Activated CD4-positive, alpha-beta memory T cell treated with anti-CD3 and anti-CD28 coated beads for 36 hours (primary cell): ENCODE results near the gene ALDH3A2. TPM values are rescaled to one million over a fixed set of nuclear protein-coding genes. Genes with fewer than 3 reads are reported as not detected.
A peak's percentile ranks its signal among the peaks of the same experiment; 100 is the strongest.

Experiments used
- CTCF ChIA-PET: fragments of 350-600 bp; sonication (Branson Sonifier 250); formaldehyde crosslinking; loops from one replicate; lab custom pipeline; 2021; ENCODE audit warnings: antibody characterized with exemption, inconsistent platforms; lab: Charles Lee
- POLR2A ChIA-PET: fragments of 350-600 bp; sonication (Branson Sonifier 250); formaldehyde crosslinking; loops from one replicate; lab custom pipeline; 2021; ENCODE audit warnings: antibody characterized with exemption; lab: Charles Lee
- DNase-seq: peaks from one replicate; pipeline ENCODE4 v3.0.0-alpha.2; 2020
- H3K27ac Mint-ChIP-seq: one replicate; pipeline ENCODE4 v1.8.0; 2021; ENCODE audit warnings: mixed read lengths
- H3K27me3 Mint-ChIP-seq: one replicate; pipeline ENCODE4 v1.8.0; 2021; ENCODE audit warnings: mixed read lengths
- H3K36me3 Mint-ChIP-seq: one replicate; pipeline ENCODE4 v1.8.0; 2021; ENCODE audit warnings: mixed read lengths
- H3K4me1 Mint-ChIP-seq: one replicate; pipeline ENCODE4 v1.8.0; 2021; ENCODE audit warnings: low read depth, mixed read lengths
- H3K4me3 Mint-ChIP-seq: one replicate; pipeline ENCODE4 v1.8.0; 2021; ENCODE audit warnings: mild to moderate bottlenecking, mixed read lengths
- H3K9me3 Mint-ChIP-seq: one replicate; pipeline ENCODE4 v1.8.0; 2021; ENCODE audit warnings: mixed read lengths
- intact Hi-C: fragments of 100-400 bp; cut with micrococcal nuclease; formaldehyde crosslinking; loops from one replicate; pipeline ENCODE4 v1.15.1; 2023
- total RNA-seq, 2 experiments: library from RNA; stranded (reverse); gene quantifications; one replicate each; pipeline ENCODE4 v1.2.3, GENCODE V29; 2021

ALDH3A2 gene
- total RNA-seq, 2 experiments from 2014 or later: 27.3 to 35.7 TPM

DNA sequence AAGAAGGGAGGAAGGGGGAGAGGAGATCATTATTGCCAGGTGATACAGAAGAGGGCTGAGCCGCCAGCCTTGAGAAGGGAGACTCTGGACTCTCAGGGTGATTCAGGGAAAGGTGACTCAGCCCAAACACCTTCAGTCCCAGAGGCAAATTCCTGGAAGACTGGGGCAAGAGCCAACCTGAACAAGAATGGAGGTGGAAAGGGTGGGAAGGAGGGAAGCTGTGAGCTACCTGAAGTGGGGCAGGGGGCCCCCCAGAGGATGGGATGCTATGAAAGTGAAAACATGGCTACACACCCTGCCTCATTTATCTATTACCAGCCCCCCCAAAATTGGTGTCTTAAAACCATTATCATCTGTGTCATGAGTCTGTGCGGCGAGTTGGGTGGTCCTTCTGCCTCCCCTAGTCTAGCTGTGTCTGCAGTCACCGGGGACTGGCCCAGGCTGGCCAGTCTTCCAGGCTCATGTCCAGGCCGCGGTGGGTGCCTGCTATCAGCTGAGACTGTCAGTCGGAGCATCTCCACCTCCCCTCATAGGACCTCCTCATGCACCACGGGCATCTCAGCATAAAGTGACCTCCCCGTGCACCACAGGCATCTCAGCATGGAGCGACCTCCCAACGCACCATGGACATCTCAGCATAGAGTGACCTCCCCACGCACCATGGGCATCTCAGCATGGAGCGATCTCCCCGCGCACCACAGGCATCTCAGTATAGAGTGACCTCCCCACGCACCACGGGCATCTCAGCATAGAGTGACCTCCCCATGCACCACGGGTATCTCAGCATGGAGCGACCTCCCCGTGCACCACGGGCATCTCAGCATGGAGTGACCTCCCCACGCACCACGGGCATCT, 71.0 kb downstream of the ALDH3A2 start:
- DNase-seq: no peak

DNA sequence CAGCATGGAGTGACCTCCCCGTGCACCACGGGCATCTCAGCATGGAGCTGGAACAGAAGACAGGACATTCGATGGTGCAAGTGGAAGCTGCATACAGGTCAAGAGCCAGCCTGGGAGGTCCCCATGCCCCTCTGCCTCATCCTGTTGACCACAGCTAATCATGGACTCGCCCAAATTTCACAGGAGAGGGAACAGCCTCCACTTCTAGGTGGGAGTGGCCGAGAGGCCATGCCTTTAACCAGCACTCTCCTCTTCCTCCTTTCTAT, 71.6 kb downstream of the ALDH3A2 start:
- POLR2A ChIA-PET: no interaction called here
- no peak overlapping the region for H3K4me3 Mint-ChIP-seq
- no peaks in the 10 kb centered on the region for H3K36me3 Mint-ChIP-seq
- DNase-seq: no peak
- intact Hi-C loops: no loop called here
- no peaks in the 10 kb centered on the region for H3K27me3 Mint-ChIP-seq
- H3K4me1 Mint-ChIP-seq: peaks cover 11% of the 10 kb centered on the region
- no peaks in the 10 kb centered on the region for H3K9me3 Mint-ChIP-seq
- no peak overlapping the region for H3K27ac Mint-ChIP-seq
- CTCF ChIA-PET: no interaction called here

More for the DNA sequence above, 71.0 kb downstream of the ALDH3A2 start:
- ChIA-PET CTCF (no interaction called here), POLR2A (no interaction called here)
- Mint-ChIP-seq H3K9me3 (no peaks in the 10 kb centered on the region), H3K4me1 (peaks cover 7% of the 10 kb centered on the region), H3K36me3 (no peaks in the 10 kb centered on the region), H3K27me3 (no peaks in the 10 kb centered on the region), H3K27ac (no peak overlapping the region), H3K4me3 (no peak overlapping the region)
- intact Hi-C loops: no loop called here

- no peaks in the 10 kb centered on the region for H3K36me3 Mint-ChIP-seq
- CTCF ChIA-PET: interaction anchor here (0.8 kb wide), 1 partner anchor 24 kb away, joined by 7 read pairs; no protein-coding TSS in a partner anchor
- POLR2A ChIA-PET: no interaction called here
Observed at GRCh38 chr17:19720631-19721426, 72.3 kb downstream of the ALDH3A2 start.

GRCh38 chr17:19723964-19724363, 75.4 kb downstream of the ALDH3A2 start:
- Mint-ChIP-seq H3K27ac (no peak overlapping the region), H3K9me3 (no peaks in the 10 kb centered on the region), H3K36me3 (no peaks in the 10 kb centered on the region), H3K4me1 (peaks cover 20% of the 10 kb centered on the region), H3K27me3 (no peaks in the 10 kb centered on the region), H3K4me3 (peak overlapping the region; percentile 37)
- intact Hi-C loops: loop anchor here (1.0 kb wide), 1 partner anchor 75 kb away; no protein-coding TSS in a partner anchor
- ChIA-PET CTCF (no interaction called here), POLR2A (no interaction called here)
- no peak for DNase-seq

More at GRCh38 chr17:19720631-19721426, 72.3 kb downstream of the ALDH3A2 start:
- Mint-ChIP-seq H3K4me1 (peaks cover 17% of the 10 kb centered on the region), H3K4me3 (no peak overlapping the region), H3K27ac (no peak overlapping the region), H3K27me3 (no peaks in the 10 kb centered on the region), H3K9me3 (no peaks in the 10 kb centered on the region)
- no peak for DNase-seq
- intact Hi-C loops: no loop called here

DNA sequence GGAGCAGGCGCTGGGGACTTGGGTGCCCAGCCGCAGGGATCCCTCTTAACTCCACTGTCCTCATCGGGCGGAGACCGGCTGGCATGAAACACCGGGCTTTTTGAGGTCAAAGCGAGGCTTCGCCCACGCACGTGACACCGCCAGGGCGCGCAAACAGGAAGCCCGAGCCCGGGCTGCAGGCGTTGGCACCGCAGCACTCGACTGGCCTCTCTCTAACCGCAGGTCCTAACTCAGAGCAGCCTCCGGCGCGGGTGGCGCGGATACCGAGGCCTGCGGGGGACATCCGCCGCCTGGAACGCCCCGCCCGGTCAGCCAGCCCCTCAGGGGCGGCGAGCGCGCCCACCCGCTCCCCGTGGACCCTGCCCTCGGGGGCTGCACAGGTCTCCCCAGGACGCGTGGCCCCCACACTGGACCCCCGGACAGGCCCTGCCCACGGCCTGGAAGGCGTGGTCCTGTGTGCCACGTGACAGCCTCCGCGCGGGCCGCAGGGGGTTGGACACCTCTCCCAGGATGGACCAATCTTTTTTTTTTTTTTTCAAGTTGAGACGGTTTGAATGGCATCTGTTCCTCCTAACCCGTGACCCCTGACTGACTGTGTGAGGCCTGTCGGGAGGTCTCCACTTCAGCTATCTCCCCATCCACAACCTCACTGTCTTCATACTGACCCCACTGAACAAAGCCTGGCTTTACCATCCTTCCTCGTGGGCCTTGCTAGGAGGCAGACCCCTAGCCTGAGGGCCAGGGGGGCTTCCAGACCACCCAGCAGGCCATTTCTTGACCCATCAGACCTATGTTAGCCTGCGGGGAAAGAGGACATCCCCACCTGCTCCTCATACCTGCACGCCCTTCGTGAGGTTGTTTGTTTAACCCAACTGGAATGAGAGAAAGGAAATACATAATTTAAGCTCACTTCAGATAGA, 76.2 kb downstream of the ALDH3A2 start:
- CTCF ChIA-PET: interaction anchor here (1.0 to 1.2 kb wide), 2 partner anchors 20 to 41 kb away, joined by 3 read pairs; no protein-coding TSS in a partner anchor

GRCh38 chr17:19725486-19725885, 76.9 kb downstream of the ALDH3A2 start:
- no peaks in the 10 kb centered on the region for H3K9me3 Mint-ChIP-seq
- intact Hi-C loops: no loop called here
- no peaks in the 10 kb centered on the region for H3K27me3 Mint-ChIP-seq
- no peak for DNase-seq
- ChIA-PET CTCF (interaction anchor here (1.0 to 1.2 kb wide), 2 partner anchors 20 to 41 kb away, joined by 3 read pairs; no protein-coding TSS in a partner anchor), POLR2A (no interaction called here)
- H3K4me3 Mint-ChIP-seq: peak overlapping the region; percentile 54
- peaks cover 20% of the 10 kb centered on the region for H3K4me1 Mint-ChIP-seq
- peak overlapping the region; percentile 29 for H3K27ac Mint-ChIP-seq
- H3K36me3 Mint-ChIP-seq: no peaks in the 10 kb centered on the region

More for the DNA sequence above, 76.2 kb downstream of the ALDH3A2 start:
- Mint-ChIP-seq H3K9me3 (no peaks in the 10 kb centered on the region), H3K27me3 (no peaks in the 10 kb centered on the region), H3K27ac (peak overlapping the region; percentile 29), H3K4me1 (peaks cover 20% of the 10 kb centered on the region), H3K4me3 (peak overlapping the region; percentile 54), H3K36me3 (no peaks in the 10 kb centered on the region)
- POLR2A ChIA-PET: no interaction called here
- intact Hi-C loops: loop anchor here (1.0 kb wide), 1 partner anchor 75 kb away; no protein-coding TSS in a partner anchor
- DNase-seq: peak; percentile 86

DNA sequence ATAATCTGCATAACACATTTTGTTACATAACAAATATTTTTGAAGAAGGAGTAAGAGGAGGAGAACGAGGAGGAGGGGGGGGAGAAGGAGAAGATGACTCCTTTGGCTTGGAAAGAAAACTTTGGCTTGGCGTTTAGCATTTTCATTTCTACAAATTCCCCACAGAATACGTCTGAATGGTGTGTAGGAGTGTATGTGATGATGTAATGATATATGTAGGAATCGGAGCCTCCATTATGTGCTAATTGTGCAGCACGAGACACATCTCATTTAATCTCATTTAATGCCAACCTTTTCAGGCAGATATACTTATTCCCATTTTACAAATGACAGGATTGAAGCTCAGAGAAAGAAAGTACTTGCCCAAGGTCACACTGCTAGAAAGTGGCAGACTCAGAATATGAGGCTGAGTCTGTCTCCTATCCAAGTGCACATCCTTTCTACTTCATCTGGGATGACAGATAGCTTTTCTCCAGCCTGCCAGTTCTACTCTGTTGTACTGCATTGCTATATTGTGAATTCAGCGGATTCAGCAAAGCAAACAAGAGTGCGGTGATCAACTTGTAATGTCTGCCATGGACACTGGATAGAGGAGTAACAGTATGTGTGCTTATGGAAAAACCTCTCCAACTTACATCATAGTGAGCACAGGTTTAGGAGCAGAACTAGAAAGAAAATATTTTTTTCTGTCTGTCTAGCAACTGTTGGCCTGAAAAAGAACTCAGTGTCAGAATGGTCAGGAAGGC, 78.3 kb downstream of the ALDH3A2 start:
- CTCF ChIA-PET: interaction anchor here (1.1 to 1.5 kb wide), 2 partner anchors 18 to 39 kb away, joined by 4 read pairs; no protein-coding TSS in a partner anchor
- DNase-seq: no peak
- Mint-ChIP-seq H3K4me1 (peaks cover 20% of the 10 kb centered on the region), H3K9me3 (no peaks in the 10 kb centered on the region), H3K27me3 (no peaks in the 10 kb centered on the region), H3K36me3 (no peaks in the 10 kb centered on the region), H3K27ac (no peak overlapping the region), H3K4me3 (no peak overlapping the region)
- intact Hi-C loops: no loop called here
- POLR2A ChIA-PET: no interaction called here

Other genes starting within 250 kb of the ALDH3A2 start
- gene RNF112, start 237.5 kb upstream of the ALDH3A2 start, total RNA-seq: under 1 TPM; 0.86 to 0.97 TPM
- gene SLC47A1, start 114.9 kb upstream of the ALDH3A2 start, total RNA-seq: 1 to 10 TPM in 1 of 2 experiments, under 1 TPM in 1; 0.83 to 1.3 TPM
- not detected for gene SLC47A2, start 67.8 kb downstream of the ALDH3A2 start, total RNA-seq
- gene ALDH3A1, start 99.5 kb downstream of the ALDH3A2 start, total RNA-seq: under 1 TPM in 1 of 2 experiments, not detected in 1; 0.14 TPM
- 10 to 100 TPM; 11.7 to 12.7 TPM for gene ULK2, start 219.2 kb downstream of the ALDH3A2 start, total RNA-seq